AG09309 (cell line): Measurements from ENCODE around the gene STEAP1B.

Source experiments
- DNase-seq: peaks from one replicate; pipeline ENCODE4 v3.0.0-alpha.2; 2010; ENCODE audit warnings: low read depth
- H3K4me3 ChIP-seq: 2 replicates; pipeline ENCODE4 v1.5.1; 2011; ENCODE audit warnings: mild to moderate bottlenecking, low read depth, low read length, moderate library complexity; ENCODE audit not compliant: control insufficient read depth
- TF ChIP-seq, protein P1 (sequence below): IDR thresholded peaks from 2 replicates; pipeline ENCODE4 v1.5.1; 2011; ENCODE audit warnings: mild to moderate bottlenecking, low read depth, low read length, inconsistent platforms; ENCODE audit not compliant: insufficient read depth, control insufficient read depth; ENCODE audit errors: missing control alignments

STEAP1B gene

DNA sequence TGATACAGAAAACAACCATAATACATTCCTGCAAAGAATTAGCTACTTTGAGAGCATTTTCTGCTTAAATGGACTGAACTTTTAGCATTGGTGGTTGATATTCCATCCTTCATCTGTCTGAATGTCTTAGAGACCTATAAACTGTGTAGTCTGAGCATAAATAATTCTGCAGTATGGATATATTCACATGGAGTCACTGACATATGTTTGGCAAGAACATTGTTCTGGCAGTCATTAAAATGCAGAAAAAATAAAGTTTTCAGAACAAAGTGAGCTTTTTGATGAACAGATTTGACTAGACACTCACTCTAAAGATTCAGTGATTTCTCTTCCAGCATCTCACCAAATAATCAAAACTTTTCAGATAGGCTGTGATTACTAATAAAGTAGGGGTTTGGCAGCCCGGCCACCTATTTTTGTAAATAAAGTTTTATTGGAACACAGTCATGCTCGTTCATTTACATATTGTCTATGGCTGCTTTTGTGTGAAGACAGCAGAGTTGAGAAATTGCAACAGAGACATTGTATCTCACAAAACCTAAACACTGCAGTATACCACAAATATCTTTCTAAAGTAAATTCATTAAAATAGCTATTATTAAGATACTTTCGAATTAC, 98.9 kb downstream of the STEAP1B start:
- no peak overlapping the region for H3K4me3 ChIP-seq
- no peak for DNase-seq
- TF ChIP-seq, protein P1, sequence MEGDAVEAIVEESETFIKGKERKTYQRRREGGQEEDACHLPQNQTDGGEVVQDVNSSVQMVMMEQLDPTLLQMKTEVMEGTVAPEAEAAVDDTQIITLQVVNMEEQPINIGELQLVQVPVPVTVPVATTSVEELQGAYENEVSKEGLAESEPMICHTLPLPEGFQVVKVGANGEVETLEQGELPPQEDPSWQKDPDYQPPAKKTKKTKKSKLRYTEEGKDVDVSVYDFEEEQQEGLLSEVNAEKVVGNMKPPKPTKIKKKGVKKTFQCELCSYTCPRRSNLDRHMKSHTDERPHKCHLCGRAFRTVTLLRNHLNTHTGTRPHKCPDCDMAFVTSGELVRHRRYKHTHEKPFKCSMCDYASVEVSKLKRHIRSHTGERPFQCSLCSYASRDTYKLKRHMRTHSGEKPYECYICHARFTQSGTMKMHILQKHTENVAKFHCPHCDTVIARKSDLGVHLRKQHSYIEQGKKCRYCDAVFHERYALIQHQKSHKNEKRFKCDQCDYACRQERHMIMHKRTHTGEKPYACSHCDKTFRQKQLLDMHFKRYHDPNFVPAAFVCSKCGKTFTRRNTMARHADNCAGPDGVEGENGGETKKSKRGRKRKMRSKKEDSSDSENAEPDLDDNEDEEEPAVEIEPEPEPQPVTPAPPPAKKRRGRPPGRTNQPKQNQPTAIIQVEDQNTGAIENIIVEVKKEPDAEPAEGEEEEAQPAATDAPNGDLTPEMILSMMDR = no peak

DNA sequence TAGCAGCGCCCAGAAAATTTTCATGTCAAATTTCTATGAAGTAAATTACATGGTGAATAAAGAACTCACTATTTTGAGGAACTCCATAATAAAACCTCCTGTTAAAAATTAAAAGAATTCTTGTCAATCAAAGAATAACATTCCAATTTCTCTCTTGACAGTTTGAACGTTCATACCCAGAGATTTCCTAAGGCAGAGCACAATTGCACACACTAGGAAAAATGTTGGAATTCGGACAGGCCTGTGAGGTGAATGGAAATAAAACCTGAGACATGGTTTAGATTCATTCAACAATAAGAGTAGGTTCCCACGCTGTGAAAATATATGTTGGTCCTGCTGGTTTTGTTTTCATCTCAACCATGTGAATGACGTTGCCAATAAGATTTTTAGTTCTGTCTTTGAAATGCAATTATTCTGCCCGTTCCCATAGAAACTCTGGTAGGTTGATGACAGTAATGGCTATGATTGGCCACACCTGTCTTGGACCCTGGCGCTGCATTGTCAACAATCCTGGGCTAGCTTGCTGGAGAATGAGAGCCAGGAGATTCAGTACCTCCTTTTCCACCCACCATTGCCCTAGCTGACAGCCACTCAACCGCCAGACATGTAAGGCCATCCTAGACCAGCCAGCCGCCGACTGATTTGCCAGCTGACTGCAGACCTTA, 99.7 kb downstream of the STEAP1B start:
- TF ChIP-seq, protein P1 = no peak
- no peak overlapping the region for H3K4me3 ChIP-seq
- DNase-seq = no peak

DNA sequence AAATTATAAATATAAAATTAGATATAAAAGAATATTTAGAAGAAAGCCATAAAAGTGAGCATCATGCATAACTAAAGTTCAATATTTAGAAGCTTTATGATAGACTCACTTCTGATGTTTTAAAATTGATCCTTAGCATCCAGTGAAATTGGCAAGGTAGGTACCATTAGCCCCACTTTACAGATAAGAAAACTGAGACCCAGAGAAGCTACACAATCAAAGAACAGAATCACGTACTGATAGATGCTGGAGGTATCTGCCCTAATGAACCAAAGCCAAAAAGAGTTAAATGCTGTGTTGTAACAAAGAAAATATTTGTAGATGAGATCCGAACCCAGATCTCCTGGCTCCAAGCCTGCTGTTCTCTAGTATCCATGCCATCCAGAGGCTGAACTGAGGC, 100.4 kb downstream of the STEAP1B start:
- H3K4me3 ChIP-seq = no peak overlapping the region
- DNase-seq = no peak
- TF ChIP-seq, protein P1 = no peak

DNA sequence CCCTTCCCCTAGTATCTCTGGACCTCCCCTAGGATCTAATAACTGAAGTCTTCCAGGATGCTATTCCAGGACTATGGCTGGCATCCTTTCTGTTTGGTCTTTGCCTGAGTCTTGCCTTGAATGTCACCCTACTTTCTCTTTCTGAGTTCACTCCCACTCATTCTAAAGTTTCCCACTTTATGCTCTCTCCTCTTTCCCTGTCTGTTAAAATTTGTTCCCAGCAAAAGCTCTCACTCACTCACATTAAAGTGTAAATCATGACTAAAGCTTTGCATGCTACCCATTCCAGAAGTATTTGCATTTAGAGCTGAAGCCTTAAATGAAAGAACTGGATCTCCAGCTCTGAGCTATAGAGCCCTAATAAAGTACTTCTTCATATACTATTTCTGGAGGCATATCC, 100.9 kb downstream of the STEAP1B start:
- no peak overlapping the region for H3K4me3 ChIP-seq
- TF ChIP-seq, protein P1 = no peak
- no peak for DNase-seq

DNA sequence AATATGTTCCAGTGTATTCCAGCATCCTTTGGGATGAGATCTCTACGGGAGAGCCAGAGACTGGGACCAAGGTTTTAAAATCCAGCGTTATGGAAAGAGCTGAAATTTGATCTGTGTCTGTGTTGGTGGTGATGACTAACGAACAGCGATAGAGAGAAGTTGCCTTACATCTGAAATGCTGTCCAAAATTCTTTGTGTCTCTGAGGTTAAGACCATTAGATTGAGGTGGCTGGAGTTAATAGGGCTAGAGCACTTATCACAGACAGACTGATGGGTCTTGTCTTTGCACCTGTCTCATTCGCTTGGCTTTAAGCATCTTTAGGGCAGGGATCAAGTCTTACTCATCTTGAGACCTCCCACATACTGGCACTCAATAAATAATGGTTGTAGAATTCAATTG, 102.0 kb downstream of the STEAP1B start:
- DNase-seq = no peak
- H3K4me3 ChIP-seq = no peak overlapping the region
- TF ChIP-seq, protein P1 = no peak

DNA sequence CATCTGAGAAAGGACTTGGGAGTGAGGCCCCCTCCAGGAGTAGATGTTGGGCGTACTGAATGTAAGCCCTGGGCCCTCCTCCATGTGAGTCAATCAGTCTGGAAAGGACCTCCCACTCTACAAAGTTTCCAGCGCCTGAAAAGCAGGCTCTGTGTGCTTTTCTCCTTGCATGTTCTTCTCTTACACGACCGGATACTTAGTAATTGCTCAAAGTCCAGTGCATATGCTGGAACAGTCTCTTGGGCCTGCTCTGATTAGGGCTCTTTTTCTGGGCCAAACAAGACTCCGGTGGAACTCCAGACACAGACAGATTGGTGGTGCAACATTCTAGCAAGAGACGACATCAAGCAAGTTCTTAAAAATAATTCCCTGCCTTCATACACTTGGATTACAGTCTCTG, 104.8 kb downstream of the STEAP1B start:
- H3K4me3 ChIP-seq = no peak overlapping the region
- no peak for DNase-seq
- TF ChIP-seq, protein P1 = no peak
